KMS-11 (cell line): ENCODE measurements around the gene SHCBP1L.

Source experiments
- H2AFZ ChIP-seq: fragments of 200-600 bp; sonication (generic); 2 replicates; pipeline ENCODE4 v1.6.1; 2016; ENCODE audit warnings: antibody characterized with exemption, mixed run types, low read depth
- H3K27ac ChIP-seq: fragments of 200-600 bp; sonication (generic); 2 replicates; pipeline ENCODE4 v1.6.1; 2016; ENCODE audit warnings: mild to moderate bottlenecking, mixed run types
- H3K27me3 ChIP-seq: fragments of 200-600 bp; sonication (generic); 2 replicates; pipeline ENCODE4 v1.6.1; 2017; ENCODE audit warnings: mild to moderate bottlenecking, low read depth, mixed run types, moderate library complexity; ENCODE audit not compliant: insufficient read depth
- H3K36me3 ChIP-seq: fragments of 200-600 bp; sonication (generic); 2 replicates; pipeline ENCODE4 v1.6.1; 2017; ENCODE audit warnings: mild to moderate bottlenecking, mixed run types; ENCODE audit not compliant: insufficient read depth
- H3K4me1 ChIP-seq: fragments of 200-600 bp; sonication (generic); 2 replicates; pipeline ENCODE4 v1.6.1; 2016; ENCODE audit warnings: mild to moderate bottlenecking, low read depth, mixed run types; ENCODE audit not compliant: poor library complexity, severe bottlenecking
- H3K4me2 ChIP-seq: fragments of 200-600 bp; sonication (generic); 2 replicates; pipeline ENCODE4 v1.7.0; 2016; ENCODE audit warnings: mild to moderate bottlenecking, mixed run types
- H3K4me3 ChIP-seq: fragments of 200-600 bp; sonication (generic); IDR thresholded peaks from 2 replicates; pipeline ENCODE4 v1.6.1; 2017; ENCODE audit warnings: low read depth, low read length, mixed read lengths; ENCODE audit not compliant: insufficient read depth
- H3K79me2 ChIP-seq: fragments of 200-600 bp; sonication (generic); 2 replicates; pipeline ENCODE4 v1.6.1; 2016; ENCODE audit warnings: low read depth, mixed run types; ENCODE audit not compliant: insufficient read depth
- H3K9ac ChIP-seq: fragments of 200-600 bp; sonication (generic); 2 replicates; pipeline ENCODE4 v1.6.1; 2016; ENCODE audit warnings: mild to moderate bottlenecking, mixed run types
- H4K20me1 ChIP-seq: fragments of 200-600 bp; sonication (generic); 2 replicates; pipeline ENCODE4 v1.6.1; 2016; ENCODE audit warnings: mild to moderate bottlenecking, mixed run types; ENCODE audit not compliant: insufficient read depth
- CTCF ChIP-seq: fragments of 200-600 bp; sonication (generic); conservative IDR thresholded peaks from 2 replicates; pipeline ENCODE4 v1.6.1; 2017; ENCODE audit warnings: low read depth, mild to moderate bottlenecking, antibody characterized with exemption, low read length, moderate library complexity, mixed read lengths

Gene SHCBP1L

GRCh38 chr1:182884872-182885271 lies 68.1 kb downstream of the SHCBP1L start:
- no peak overlapping the region for H3K9ac ChIP-seq
- TF ChIP-seq CTCF: no peak
- no peaks in the 10 kb centered on the region for H3K79me2 ChIP-seq
- no peaks in the 10 kb centered on the region for H4K20me1 ChIP-seq
- H3K4me3 ChIP-seq: no peak overlapping the region
- no peak overlapping the region for H2AFZ ChIP-seq
- no peaks in the 10 kb centered on the region for H3K27me3 ChIP-seq
- peaks cover 65% of the 10 kb centered on the region for H3K36me3 ChIP-seq
- no peak overlapping the region for H3K27ac ChIP-seq
- peaks cover 24% of the 10 kb centered on the region for H3K4me1 ChIP-seq
- no peak overlapping the region for H3K4me2 ChIP-seq

- H3K27ac ChIP-seq: no peak overlapping the region
- peaks cover 7% of the 10 kb centered on the region; the same call in 1 of the 2 replicates for H3K79me2 ChIP-seq
- no peak for TF ChIP-seq CTCF
- no peaks in the 10 kb centered on the region for H3K4me1 ChIP-seq
- no peak overlapping the region for H3K9ac ChIP-seq
- no peaks in the 10 kb centered on the region for H3K27me3 ChIP-seq
- no peak overlapping the region for H3K4me2 ChIP-seq
- no peak overlapping the region for H3K4me3 ChIP-seq
- H4K20me1 ChIP-seq: no peaks in the 10 kb centered on the region
- peaks cover 58% of the 10 kb centered on the region; the same call in 1 of the 2 replicates for H3K36me3 ChIP-seq
- H2AFZ ChIP-seq: no peak overlapping the region
Observed at GRCh38 chr1:182877842-182878241, 75.1 kb downstream of the SHCBP1L start.

GRCh38 chr1:182877331-182877730 lies 75.6 kb downstream of the SHCBP1L start:
- no peak overlapping the region for H3K9ac ChIP-seq
- peaks cover 7% of the 10 kb centered on the region; the same call in 1 of the 2 replicates for H3K79me2 ChIP-seq
- H3K4me3 ChIP-seq: no peak overlapping the region
- H4K20me1 ChIP-seq: no peaks in the 10 kb centered on the region
- no peaks in the 10 kb centered on the region for H3K4me1 ChIP-seq
- H3K36me3 ChIP-seq: peaks cover 58% of the 10 kb centered on the region; the same call in 1 of the 2 replicates
- TF ChIP-seq CTCF: no peak
- no peaks in the 10 kb centered on the region for H3K27me3 ChIP-seq
- H3K4me2 ChIP-seq: no peak overlapping the region
- no peak overlapping the region for H3K27ac ChIP-seq
- H2AFZ ChIP-seq: no peak overlapping the region

GRCh38 chr1:182875889-182876288 lies 77.1 kb downstream of the SHCBP1L start:
- H3K9ac ChIP-seq: no peak overlapping the region

More at GRCh38 chr1:182875889-182876288, 77.1 kb downstream of the SHCBP1L start:
- no peak overlapping the region for H3K4me2 ChIP-seq
- no peaks in the 10 kb centered on the region for H4K20me1 ChIP-seq
- peaks cover 50% of the 10 kb centered on the region; the same call in 1 of the 2 replicates for H3K36me3 ChIP-seq
- no peaks in the 10 kb centered on the region for H3K27me3 ChIP-seq
- H3K4me1 ChIP-seq: no peaks in the 10 kb centered on the region
- no peak overlapping the region for H3K4me3 ChIP-seq
- TF ChIP-seq CTCF: no peak
- peaks cover 7% of the 10 kb centered on the region; the same call in 1 of the 2 replicates for H3K79me2 ChIP-seq
- no peak overlapping the region for H3K27ac ChIP-seq
- H2AFZ ChIP-seq: no peak overlapping the region
